ENCODE measurements around the gene PRRC2B. TPM values are rescaled to one million over a fixed set of nuclear protein-coding genes. Genes with fewer than 3 reads are reported as not detected.
A peak's percentile ranks its signal among the peaks of the same experiment; 100 is the strongest.

The PRRC2B gene
- total RNA-seq, 4 donors from 2014 or later, result 81.7 to 159 (median 117) TPM

DNA sequence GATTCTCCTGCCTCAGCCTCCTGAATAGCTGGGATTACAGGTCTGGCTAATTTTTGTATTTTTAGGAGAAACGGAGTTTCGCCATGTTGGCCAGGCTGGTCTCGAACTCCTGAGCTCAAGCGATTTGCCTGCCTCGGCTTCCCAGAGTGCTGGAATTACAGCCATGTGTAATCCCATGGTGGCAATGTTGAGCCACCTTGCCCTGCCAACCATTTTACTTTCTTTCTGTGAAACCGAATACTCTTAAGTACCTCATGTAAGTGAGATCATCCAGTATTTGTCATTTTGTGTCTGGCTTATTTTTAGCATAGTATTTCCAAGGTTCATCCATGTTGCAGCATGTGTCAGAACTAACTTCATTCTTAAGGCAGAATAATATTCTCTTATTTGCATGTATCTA is 8.2 kb downstream of the PRRC2B start:
- Histone ChIP-seq H3K36me3 (no peaks in the 10 kb centered on the region), H3K27me3 (no peaks in the 10 kb centered on the region), H3K4me3 (replicated peaks in 1 of 3) (no peak overlapping the region), H3K4me1 (peaks cover 69 to 93% of the 10 kb centered on the region in 2 donors), H3K27ac (peak overlapping the region in 2 of 3 donors; percentile 13 to 66), H3K9me3 (no peaks in the 10 kb centered on the region)
- no peak for DNase-seq
- intact Hi-C loops (cut with DNase I), result no loop called here
- TF ChIP-seq, protein P1, sequence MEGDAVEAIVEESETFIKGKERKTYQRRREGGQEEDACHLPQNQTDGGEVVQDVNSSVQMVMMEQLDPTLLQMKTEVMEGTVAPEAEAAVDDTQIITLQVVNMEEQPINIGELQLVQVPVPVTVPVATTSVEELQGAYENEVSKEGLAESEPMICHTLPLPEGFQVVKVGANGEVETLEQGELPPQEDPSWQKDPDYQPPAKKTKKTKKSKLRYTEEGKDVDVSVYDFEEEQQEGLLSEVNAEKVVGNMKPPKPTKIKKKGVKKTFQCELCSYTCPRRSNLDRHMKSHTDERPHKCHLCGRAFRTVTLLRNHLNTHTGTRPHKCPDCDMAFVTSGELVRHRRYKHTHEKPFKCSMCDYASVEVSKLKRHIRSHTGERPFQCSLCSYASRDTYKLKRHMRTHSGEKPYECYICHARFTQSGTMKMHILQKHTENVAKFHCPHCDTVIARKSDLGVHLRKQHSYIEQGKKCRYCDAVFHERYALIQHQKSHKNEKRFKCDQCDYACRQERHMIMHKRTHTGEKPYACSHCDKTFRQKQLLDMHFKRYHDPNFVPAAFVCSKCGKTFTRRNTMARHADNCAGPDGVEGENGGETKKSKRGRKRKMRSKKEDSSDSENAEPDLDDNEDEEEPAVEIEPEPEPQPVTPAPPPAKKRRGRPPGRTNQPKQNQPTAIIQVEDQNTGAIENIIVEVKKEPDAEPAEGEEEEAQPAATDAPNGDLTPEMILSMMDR (IDR thresholded peaks at IDR 0.05), result no peak
- no peak for TF ChIP-seq POLR2A (IDR thresholded peaks at IDR 0.05)
- whole genome bisulfite sequencing, 2 donors, result 86 to 88% methylated on average over 6 of the region's 6 CpGs

DNA sequence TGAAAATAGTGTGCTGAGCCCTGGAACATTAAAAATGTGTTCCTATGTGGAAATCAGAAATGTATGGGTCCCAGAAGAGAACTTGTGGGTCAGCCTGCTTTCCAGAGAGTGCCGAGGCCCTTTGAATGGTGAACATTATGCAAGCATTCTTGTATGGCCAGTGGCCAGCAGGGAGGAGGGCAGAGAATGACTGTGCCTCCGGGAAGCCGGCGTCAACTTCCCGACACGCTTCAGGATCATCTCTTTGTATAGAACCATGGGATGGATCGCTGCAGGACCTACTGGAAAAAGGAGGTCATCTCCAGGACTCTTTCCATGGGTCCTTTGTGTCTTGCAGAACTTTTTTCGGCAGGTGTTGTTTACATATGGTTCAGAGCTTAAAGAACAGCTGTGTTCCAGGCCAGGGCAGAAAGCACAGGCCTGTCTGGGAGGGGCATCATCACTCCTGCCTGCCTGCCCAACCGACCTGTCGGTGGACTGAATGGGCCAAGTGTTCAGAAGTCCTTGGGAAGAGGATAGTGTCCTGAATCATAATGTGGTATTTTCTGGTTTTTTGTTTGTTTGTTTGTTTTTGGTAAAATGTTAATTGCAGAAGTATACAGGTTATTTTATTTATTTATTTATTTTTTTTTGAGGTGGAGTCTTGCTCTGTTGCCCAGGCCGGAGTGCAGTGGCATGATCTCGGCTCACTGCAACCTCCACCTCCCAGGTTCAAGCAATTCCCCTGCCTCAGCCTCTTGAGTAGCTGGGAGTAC is 9.0 kb downstream of the PRRC2B start:
- no peaks in the 10 kb centered on the region for H3K36me3 ChIP-seq
- H3K27me3 ChIP-seq, result no peaks in the 10 kb centered on the region
- intact Hi-C loops (cut with DNase I), result no loop called here
- H3K9me3 ChIP-seq, result no peaks in the 10 kb centered on the region
- TF ChIP-seq, protein P1 (IDR thresholded peaks at IDR 0.05), result no peak
- peak in 1 of 2 donors; percentile 22 for TF ChIP-seq POLR2A (IDR thresholded peaks at IDR 0.05)
- no peak overlapping the region for H3K4me3 ChIP-seq (replicated peaks in 1 of 3)
- WGBS, 2 donors, result 23 to 24% methylated on average over 12 of the region's 12 CpGs
- H3K4me1 ChIP-seq, result peaks cover 69 to 93% of the 10 kb centered on the region in 2 donors
- peak; percentile 84 to 90 for DNase-seq
- H3K27ac ChIP-seq, result peak overlapping the region; percentile 13 to 66 (median 37)

DNA sequence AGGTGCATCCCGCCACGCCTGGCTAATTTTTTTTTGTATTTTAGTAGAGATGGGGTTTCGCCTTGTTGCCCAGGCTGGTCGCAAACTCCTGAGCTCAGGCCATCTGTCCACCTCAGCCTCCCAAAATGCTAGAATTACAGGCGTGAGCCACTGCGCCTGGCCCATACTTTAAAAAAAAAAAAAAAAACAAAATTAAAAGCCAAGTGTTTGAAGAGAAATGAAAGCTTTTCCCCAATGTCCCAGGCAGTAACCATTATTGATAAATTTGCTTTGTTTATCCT is 9.5 kb downstream of the PRRC2B start:
- H3K36me3 ChIP-seq, result no peaks in the 10 kb centered on the region
- no peak overlapping the region for H3K4me3 ChIP-seq (replicated peaks in 1 of 3)
- peaks cover 68 to 93% of the 10 kb centered on the region in 2 donors for H3K4me1 ChIP-seq
- DNase-seq, result no peak
- no peaks in the 10 kb centered on the region for H3K27me3 ChIP-seq
- H3K27ac ChIP-seq, result peak overlapping the region in 1 of 3 donors; percentile 66
- TF ChIP-seq, protein P1 (IDR thresholded peaks at IDR 0.05), result no peak
- no peak for TF ChIP-seq POLR2A (IDR thresholded peaks at IDR 0.05)
- no peaks in the 10 kb centered on the region for H3K9me3 ChIP-seq
- intact Hi-C loops (cut with DNase I), result no loop called here
- 91 to 92% methylated on average over 6 of the region's 6 CpGs for WGBS, 2 donors

DNA sequence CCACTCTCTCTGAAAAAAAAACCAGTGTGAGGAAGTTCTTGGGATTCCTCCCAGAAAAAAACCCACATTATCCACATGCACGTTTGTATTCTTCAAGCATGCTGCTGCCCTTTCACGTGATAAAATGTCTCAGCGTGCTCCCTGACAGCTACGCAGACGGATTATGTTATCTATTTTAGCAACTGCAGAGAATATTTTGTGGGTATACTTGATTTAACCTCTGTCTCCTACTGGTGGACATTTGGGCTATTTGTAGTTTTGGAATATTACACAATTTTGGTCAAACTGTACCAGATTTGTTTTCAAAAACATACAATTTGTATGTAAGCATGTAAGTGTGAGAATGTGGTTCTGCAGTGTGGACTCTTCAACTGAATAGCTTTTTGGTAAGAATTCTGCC is 10.7 kb downstream of the PRRC2B start:
- Histone ChIP-seq H3K4me3 (replicated peaks in 1 of 3) (no peak overlapping the region), H3K9me3 (no peaks in the 10 kb centered on the region), H3K36me3 (no peaks in the 10 kb centered on the region), H3K27me3 (no peaks in the 10 kb centered on the region), H3K4me1 (peaks cover 59 to 94% of the 10 kb centered on the region in 2 donors), H3K27ac (no peak overlapping the region)
- 57 to 68% methylated on average over 5 of the region's 5 CpGs for WGBS, 2 donors
- no peak for TF ChIP-seq POLR2A (IDR thresholded peaks at IDR 0.05)
- intact Hi-C loops (cut with DNase I), result no loop called here
- DNase-seq, result no peak

DNA sequence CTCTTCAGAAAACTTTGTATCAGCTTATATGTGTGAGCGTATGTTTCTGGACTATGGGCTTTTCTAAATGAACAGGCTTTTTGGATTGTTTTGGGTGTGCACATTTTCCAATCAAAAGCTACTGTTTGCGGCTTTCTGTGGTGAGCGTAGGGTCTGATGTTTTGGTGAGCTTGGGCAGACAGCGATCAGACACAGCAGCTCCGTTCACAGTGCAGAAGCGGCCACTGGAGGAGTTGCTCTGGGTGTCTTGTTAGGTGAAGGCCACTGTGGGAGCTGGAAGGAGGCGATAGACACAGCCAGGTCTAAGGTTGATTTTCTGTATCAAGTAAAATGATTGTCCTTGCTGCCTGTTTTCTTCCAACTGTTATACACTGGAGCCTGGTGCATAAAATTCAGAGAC is 11.1 kb downstream of the PRRC2B start:
- WGBS, 2 donors, result 80 to 86% methylated on average over 7 of the region's 7 CpGs
- peak overlapping the region in 1 of 3 donors; percentile 65 for H3K27ac ChIP-seq
- intact Hi-C loops (cut with DNase I), result no loop called here
- TF ChIP-seq POLR2A (IDR thresholded peaks at IDR 0.05), result no peak
- TF ChIP-seq, protein P1 (IDR thresholded peaks at IDR 0.05), result no peak
- H3K4me3 ChIP-seq (replicated peaks in 1 of 3), result no peak overlapping the region
- no peaks in the 10 kb centered on the region for H3K9me3 ChIP-seq
- DNase-seq, result no peak
- peaks cover 61 to 93% of the 10 kb centered on the region in 2 donors for H3K4me1 ChIP-seq
- H3K36me3 ChIP-seq, result no peaks in the 10 kb centered on the region
- H3K27me3 ChIP-seq, result no peaks in the 10 kb centered on the region
